SK-N-SH treated with all-trans-retinoic acid at 6 μM for 48 hours (cell line): Measurements from ENCODE around the gene LDHA.

Experiments
- POU6F1 ChIP-seq: fragments of 250-450 bp; sonication (Bioruptor Pico); IDR thresholded peaks from 2 replicates; pipeline ENCODE4 v1.8.0; 2021; ENCODE audit warnings: low read depth, mild to moderate bottlenecking, moderate library complexity, borderline replicate concordance
- RARB ChIP-seq: fragments of 250-450 bp; sonication (Bioruptor Pico); IDR thresholded peaks from 2 replicates; pipeline ENCODE4 v1.8.0; 2021; ENCODE audit warnings: mild to moderate bottlenecking, moderate library complexity
- TCF4 ChIP-seq: fragments of 250-450 bp; sonication (Bioruptor Pico); IDR thresholded peaks from 2 replicates; pipeline ENCODE4 v1.8.0; 2021; ENCODE audit warnings: mild to moderate bottlenecking, moderate library complexity, borderline replicate concordance
- TSHZ2 ChIP-seq: fragments of 250-450 bp; sonication (Bioruptor Pico); IDR thresholded peaks from 2 replicates; pipeline ENCODE4 v1.5.0; 2020; ENCODE audit warnings: mild to moderate bottlenecking, moderate library complexity
- ZFP30 ChIP-seq: fragments of 450-650 bp; formaldehyde crosslinking; IDR thresholded peaks from 2 replicates; pipeline ENCODE4 v1.5.0; 2022; ENCODE audit warnings: mild to moderate bottlenecking, moderate library complexity
- TF ChIP-seq, protein P1 (sequence below): fragments of 250-450 bp; sonication (Bioruptor Pico); IDR thresholded peaks from 2 replicates; pipeline ENCODE4 v1.8.0; 2020; ENCODE audit warnings: mild to moderate bottlenecking, moderate library complexity, borderline replicate concordance

DNA sequence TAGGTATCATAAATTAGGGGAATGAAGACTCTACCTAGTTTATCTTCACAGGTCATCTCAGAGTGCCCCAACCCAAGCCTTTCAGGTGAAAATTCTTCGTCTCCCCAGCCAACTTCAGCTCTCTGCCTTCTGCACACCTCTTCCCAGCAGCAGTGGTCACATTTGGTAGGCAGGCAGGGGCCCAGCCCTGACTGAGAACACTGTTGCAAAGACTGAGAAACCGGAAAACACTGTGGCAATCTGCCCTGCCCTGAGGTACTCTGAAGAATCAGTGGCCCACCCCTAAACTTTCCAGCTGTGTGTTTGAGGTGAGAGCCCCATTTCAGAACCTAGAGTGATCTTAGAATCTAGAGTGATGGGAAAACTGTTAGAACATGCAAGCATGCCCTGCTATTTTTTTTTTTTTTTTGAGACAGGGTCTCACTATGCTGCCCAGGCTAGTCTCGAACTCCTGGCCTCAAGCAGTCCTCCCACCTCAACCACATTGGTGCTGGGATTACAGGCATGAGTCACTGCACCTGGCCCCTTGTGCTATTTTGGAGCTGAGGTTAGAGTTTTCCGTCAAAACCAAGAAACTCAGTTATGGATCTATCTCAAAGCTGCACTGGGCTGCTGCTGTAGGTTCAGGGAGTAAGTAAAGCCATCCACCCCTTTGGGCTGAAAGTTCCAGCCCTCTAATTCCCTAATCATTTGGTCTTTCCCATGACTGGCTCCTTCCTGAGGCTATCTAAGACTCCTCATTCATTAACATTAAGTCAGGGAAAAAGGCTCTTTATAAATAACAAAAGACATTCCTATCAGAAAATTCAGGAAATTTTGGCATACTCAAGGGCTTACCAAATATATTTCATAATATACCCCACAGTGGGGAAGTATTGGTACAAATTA is 1.7 kb upstream of the LDHA start:
- TF ChIP-seq RARB (CRISPR knock-in tag) (no peak), TCF4 (CRISPR knock-in tag) (no peak), POU6F1 (no peak), TSHZ2 (CRISPR knock-in tag) (no peak), ZFP30 (CRISPR knock-in tag) (no peak)
- TF ChIP-seq, protein P1, sequence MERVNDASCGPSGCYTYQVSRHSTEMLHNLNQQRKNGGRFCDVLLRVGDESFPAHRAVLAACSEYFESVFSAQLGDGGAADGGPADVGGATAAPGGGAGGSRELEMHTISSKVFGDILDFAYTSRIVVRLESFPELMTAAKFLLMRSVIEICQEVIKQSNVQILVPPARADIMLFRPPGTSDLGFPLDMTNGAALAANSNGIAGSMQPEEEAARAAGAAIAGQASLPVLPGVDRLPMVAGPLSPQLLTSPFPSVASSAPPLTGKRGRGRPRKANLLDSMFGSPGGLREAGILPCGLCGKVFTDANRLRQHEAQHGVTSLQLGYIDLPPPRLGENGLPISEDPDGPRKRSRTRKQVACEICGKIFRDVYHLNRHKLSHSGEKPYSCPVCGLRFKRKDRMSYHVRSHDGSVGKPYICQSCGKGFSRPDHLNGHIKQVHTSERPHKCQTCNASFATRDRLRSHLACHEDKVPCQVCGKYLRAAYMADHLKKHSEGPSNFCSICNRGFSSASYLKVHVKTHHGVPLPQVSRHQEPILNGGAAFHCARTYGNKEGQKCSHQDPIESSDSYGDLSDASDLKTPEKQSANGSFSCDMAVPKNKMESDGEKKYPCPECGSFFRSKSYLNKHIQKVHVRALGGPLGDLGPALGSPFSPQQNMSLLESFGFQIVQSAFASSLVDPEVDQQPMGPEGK = no peak
